Activated B cell treated with CpG ODN at 0.5 μM for 24 hours (primary cell): Measurements from ENCODE around the gene GRIK4. TPM values are rescaled to one million over a fixed set of nuclear protein-coding genes. Genes with fewer than 3 reads are reported as not detected.
A peak's percentile ranks its signal among the peaks of the same experiment; 100 is the strongest.

ENCODE experiments used
- ATAC-seq: fragments of 200-7000 bp; cut with Tn5 transposase; one replicate; pipeline ENCODE4 v1.10.0; 2021; ENCODE audit warnings: low read depth, mild to moderate bottlenecking, moderate library complexity
- CTCF ChIA-PET: fragments of 350-600 bp; sonication (Branson Sonifier 250); formaldehyde crosslinking; loops from one replicate; lab custom pipeline; 2021; ENCODE audit warnings: antibody characterized with exemption; lab: Charles Lee
- POLR2A ChIA-PET: fragments of 350-600 bp; sonication (Branson Sonifier 250); formaldehyde crosslinking; loops from one replicate; lab custom pipeline; 2021; ENCODE audit warnings: antibody characterized with exemption; lab: Charles Lee
- DNase-seq: peaks from one replicate; pipeline ENCODE4 v3.0.0; 2022
- H3K27ac Mint-ChIP-seq: one replicate; pipeline ENCODE4 v1.8.0; 2020; ENCODE audit warnings: mixed read lengths
- H3K27me3 Mint-ChIP-seq: one replicate; pipeline ENCODE4 v1.8.0; 2021; ENCODE audit warnings: mixed read lengths
- H3K36me3 Mint-ChIP-seq: one replicate; pipeline ENCODE4 v1.8.0; 2021; ENCODE audit warnings: low read depth, mixed read lengths
- H3K4me1 Mint-ChIP-seq: one replicate; pipeline ENCODE4 v1.8.0; 2021; ENCODE audit warnings: mixed read lengths
- H3K4me3 Mint-ChIP-seq: one replicate; pipeline ENCODE4 v1.8.0; 2020; ENCODE audit warnings: mild to moderate bottlenecking, mixed read lengths
- H3K9me3 Mint-ChIP-seq: one replicate; pipeline ENCODE4 v1.8.0; 2020; ENCODE audit warnings: mixed read lengths
- CTCF ChIP-seq: fragments of 200-600 bp; IDR thresholded peaks from one replicate; pipeline ENCODE4 v1.8.0; 2022; ENCODE audit warnings: antibody characterized with exemption, mild to moderate bottlenecking
- intact Hi-C: fragments of 100-400 bp; cut with micrococcal nuclease; formaldehyde crosslinking; loops from one replicate; pipeline ENCODE4 v1.15.1; 2024
- total RNA-seq: library from RNA; stranded (reverse); gene quantifications from 2 replicates; pipeline ENCODE4 v1.2.3, GENCODE V29; 2022

Gene GRIK4
- total RNA-seq, 1 donor from 2014 or later, result not detected

- no peak overlapping the region for H3K27ac Mint-ChIP-seq
- H3K4me3 Mint-ChIP-seq, result no peak overlapping the region
- H3K9me3 Mint-ChIP-seq, result no peaks in the 10 kb centered on the region
- DNase-seq (no peak), ATAC-seq (no peak)
- CTCF ChIA-PET, result no interaction called here
- POLR2A ChIA-PET, result no interaction called here
- no peak for TF ChIP-seq CTCF
- no peaks in the 10 kb centered on the region for H3K36me3 Mint-ChIP-seq
- peaks cover 16% of the 10 kb centered on the region for H3K27me3 Mint-ChIP-seq
- intact Hi-C loops, result no loop called here
- H3K4me1 Mint-ChIP-seq, result no peaks in the 10 kb centered on the region
Measured at GRCh38 chr11:120832481-120833238, 321.1 kb downstream of the GRIK4 start.

- ChIA-PET CTCF (no interaction called here), POLR2A (no interaction called here)
- TF ChIP-seq CTCF, result no peak
- peaks cover under 1% of the 10 kb centered on the region for H3K4me1 Mint-ChIP-seq
- peaks cover 5% of the 10 kb centered on the region for H3K27me3 Mint-ChIP-seq
- H3K9me3 Mint-ChIP-seq, result no peaks in the 10 kb centered on the region
- no peak overlapping the region for H3K4me3 Mint-ChIP-seq
- no peak for ATAC-seq
- no peak for DNase-seq
- H3K36me3 Mint-ChIP-seq, result no peaks in the 10 kb centered on the region
- intact Hi-C loops, result no loop called here
- H3K27ac Mint-ChIP-seq, result no peak overlapping the region
Measured at GRCh38 chr11:120834686-120835210, 323.2 kb downstream of the GRIK4 start.

GRCh38 chr11:120835601-120836228, 324.2 kb downstream of the GRIK4 start:
- ChIA-PET CTCF (no interaction called here), POLR2A (no interaction called here)
- DNase-seq, result no peak
- TF ChIP-seq CTCF, result no peak
- Mint-ChIP-seq H3K4me3 (no peak overlapping the region), H3K27ac (no peak overlapping the region), H3K9me3 (no peaks in the 10 kb centered on the region), H3K27me3 (peaks cover 5% of the 10 kb centered on the region), H3K4me1 (peaks cover 5% of the 10 kb centered on the region), H3K36me3 (no peaks in the 10 kb centered on the region)
- ATAC-seq, result peak; percentile 73
- intact Hi-C loops, result no loop called here

- H3K36me3 Mint-ChIP-seq, result no peaks in the 10 kb centered on the region
- intact Hi-C loops, result no loop called here
- CTCF ChIA-PET, result no interaction called here
Measured at GRCh38 chr11:120837696-120838095, 326.1 kb downstream of the GRIK4 start.

More at GRCh38 chr11:120837696-120838095, 326.1 kb downstream of the GRIK4 start:
- Mint-ChIP-seq H3K27me3 (peaks cover 2% of the 10 kb centered on the region), H3K4me1 (peaks cover 5% of the 10 kb centered on the region), H3K4me3 (no peak overlapping the region), H3K27ac (no peak overlapping the region), H3K9me3 (no peaks in the 10 kb centered on the region)
- no peak for DNase-seq
- TF ChIP-seq CTCF, result no peak
- ATAC-seq, result no peak
- POLR2A ChIA-PET, result no interaction called here
